LNCaP clone FGC (cell line): ENCODE data around the gene C5orf58.

Source experiments
- DNase-seq: peaks from one replicate; pipeline ENCODE4 v3.0.0-alpha.2; 2011; ENCODE audit warnings: low read depth
- H3K4me3 ChIP-seq: 2 replicates; pipeline ENCODE4 v1.5.1; 2011; ENCODE audit warnings: mild to moderate bottlenecking, low read depth, low read length, control low read depth
- TF ChIP-seq, protein P1 (sequence below): IDR thresholded peaks from 2 replicates; pipeline ENCODE4 v1.5.1; 2012; ENCODE audit warnings: mild to moderate bottlenecking; ENCODE audit not compliant: control insufficient read depth, insufficient read depth; ENCODE audit errors: extremely low read depth

Gene C5orf58, protein sequence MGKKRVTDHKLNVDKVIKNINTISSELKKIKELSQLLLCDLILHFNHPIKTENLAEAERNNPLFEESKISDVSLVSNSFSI

GRCh38 chr5:170232786-170233185 is at the start of gene C5orf58:
TSS of gene C5orf58 (plus strand) at chr5:170232985. CDS start at chr5:170234977, 1,992 bp downstream.
- TF ChIP-seq, protein P1, sequence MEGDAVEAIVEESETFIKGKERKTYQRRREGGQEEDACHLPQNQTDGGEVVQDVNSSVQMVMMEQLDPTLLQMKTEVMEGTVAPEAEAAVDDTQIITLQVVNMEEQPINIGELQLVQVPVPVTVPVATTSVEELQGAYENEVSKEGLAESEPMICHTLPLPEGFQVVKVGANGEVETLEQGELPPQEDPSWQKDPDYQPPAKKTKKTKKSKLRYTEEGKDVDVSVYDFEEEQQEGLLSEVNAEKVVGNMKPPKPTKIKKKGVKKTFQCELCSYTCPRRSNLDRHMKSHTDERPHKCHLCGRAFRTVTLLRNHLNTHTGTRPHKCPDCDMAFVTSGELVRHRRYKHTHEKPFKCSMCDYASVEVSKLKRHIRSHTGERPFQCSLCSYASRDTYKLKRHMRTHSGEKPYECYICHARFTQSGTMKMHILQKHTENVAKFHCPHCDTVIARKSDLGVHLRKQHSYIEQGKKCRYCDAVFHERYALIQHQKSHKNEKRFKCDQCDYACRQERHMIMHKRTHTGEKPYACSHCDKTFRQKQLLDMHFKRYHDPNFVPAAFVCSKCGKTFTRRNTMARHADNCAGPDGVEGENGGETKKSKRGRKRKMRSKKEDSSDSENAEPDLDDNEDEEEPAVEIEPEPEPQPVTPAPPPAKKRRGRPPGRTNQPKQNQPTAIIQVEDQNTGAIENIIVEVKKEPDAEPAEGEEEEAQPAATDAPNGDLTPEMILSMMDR: no peak
- DNase-seq: no peak
- no peak within 1 kb of the TSS for H3K4me3 ChIP-seq

- H3K4me3 ChIP-seq: no peak overlapping the region
- TF ChIP-seq, protein P1: peak; percentile 84
- DNase-seq: no peak
Observed at GRCh38 chr5:170183816-170184687, 48.7 kb upstream of the C5orf58 start.

DNA sequence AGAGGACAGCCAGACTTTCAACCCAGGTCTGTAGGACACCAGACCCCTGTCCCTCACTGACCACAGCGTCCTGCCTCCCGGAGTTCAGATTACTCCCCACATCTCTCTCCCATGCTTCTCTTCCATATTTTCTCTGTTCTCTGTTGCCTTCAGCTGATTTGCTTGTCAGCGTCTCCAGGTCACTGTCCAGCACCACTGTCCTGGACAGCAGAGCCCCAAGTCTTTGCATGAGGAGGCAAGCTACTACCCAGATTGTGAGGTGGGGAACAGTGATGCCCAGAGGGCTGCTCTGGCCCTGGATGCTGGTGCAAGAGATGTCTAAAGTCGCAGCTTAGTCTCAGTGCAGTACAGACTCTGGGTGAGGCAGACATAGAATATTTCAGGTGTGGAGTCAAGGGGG is 48.0 kb upstream of the C5orf58 start:
- TF ChIP-seq, protein P1: no peak
- no peak for DNase-seq

GRCh38 chr5:170186156-170186555 is 46.6 kb upstream of the C5orf58 start:
- DNase-seq: no peak
- no peak overlapping the region for H3K4me3 ChIP-seq
- TF ChIP-seq, protein P1: no peak

More for the DNA sequence above, 48.0 kb upstream of the C5orf58 start:
- no peak overlapping the region for H3K4me3 ChIP-seq

GRCh38 chr5:170186856-170187255 is 45.9 kb upstream of the C5orf58 start:
- TF ChIP-seq, protein P1: no peak
- DNase-seq: no peak
- H3K4me3 ChIP-seq: no peak overlapping the region

- DNase-seq: no peak
- TF ChIP-seq, protein P1: no peak
- H3K4me3 ChIP-seq: no peak overlapping the region
Observed at GRCh38 chr5:170190436-170191134, 42.2 kb upstream of the C5orf58 start.
